ENCODE results near the gene TRAF1. TPM values are rescaled to one million over a fixed set of nuclear protein-coding genes. Genes with fewer than 3 reads are reported as not detected.

TRAF1 gene
- total RNA-seq, 1 donor, result 0.86 TPM

- no peak overlapping the region for H3K4me3 ChIP-seq (ENCODE audit: low read depth, low read length)
- DNase-seq (ENCODE audit: low read depth), result no peak
- TF ChIP-seq CTCF (IDR thresholded peaks at IDR 0.05; ENCODE audit: insufficient read depth, low read depth, low read length), result no peak
Observed at GRCh38 chr9:120942186-120943001, 15.8 kb upstream of the TRAF1 start.

- peak; percentile 60 for DNase-seq (ENCODE audit: low read depth)
- no peak for TF ChIP-seq CTCF (IDR thresholded peaks at IDR 0.05; ENCODE audit: insufficient read depth, low read depth, low read length)
- no peak overlapping the region for H3K4me3 ChIP-seq (ENCODE audit: low read depth, low read length)
Observed at GRCh38 chr9:120941046-120941770, 14.6 kb upstream of the TRAF1 start.

- no peak overlapping the region for H3K4me3 ChIP-seq (ENCODE audit: low read depth, low read length)
- no peak for DNase-seq (ENCODE audit: low read depth)
- TF ChIP-seq CTCF (IDR thresholded peaks at IDR 0.05; ENCODE audit: insufficient read depth, low read depth, low read length), result no peak
Observed at GRCh38 chr9:120940573-120940972, 14.0 kb upstream of the TRAF1 start.

GRCh38 chr9:120938851-120939250 lies 12.3 kb upstream of the TRAF1 start:
- H3K4me3 ChIP-seq (ENCODE audit: low read depth, low read length), result no peak overlapping the region
- TF ChIP-seq CTCF (IDR thresholded peaks at IDR 0.05; ENCODE audit: insufficient read depth, low read depth, low read length), result no peak
- DNase-seq (ENCODE audit: low read depth), result no peak

- TF ChIP-seq CTCF (IDR thresholded peaks at IDR 0.05; ENCODE audit: insufficient read depth, low read depth, low read length), result no peak
- peak; percentile 89 for DNase-seq (ENCODE audit: low read depth)
Observed at GRCh38 chr9:120937596-120937995, 11.0 kb upstream of the TRAF1 start.

GRCh38 chr9:120937127-120937526 lies 10.5 kb upstream of the TRAF1 start:
- DNase-seq (ENCODE audit: low read depth), result no peak
- no peak for TF ChIP-seq CTCF (IDR thresholded peaks at IDR 0.05; ENCODE audit: insufficient read depth, low read depth, low read length)
- no peak overlapping the region for H3K4me3 ChIP-seq (ENCODE audit: low read depth, low read length)

More at GRCh38 chr9:120937596-120937995, 11.0 kb upstream of the TRAF1 start:
- H3K4me3 ChIP-seq (ENCODE audit: low read depth, low read length), result no peak overlapping the region
